GM08714 (cell line): Measurements from ENCODE around the gene CASP10.
"Not testable (repeated sequence)": the region's sequence is repeated elsewhere in the genome, so short reads cannot be mapped to it uniquely, and the experiment has no call there.

ENCODE experiments used
- H3K4me3 ChIP-seq: fragments of 200-500 bp; sonication (Bioruptor generic); 2 replicates; pipeline ENCODE4 v1.5.1; 2014; ENCODE audit warnings: mild to moderate bottlenecking, low read length, inconsistent platforms
- ZNF274 ChIP-seq: IDR thresholded peaks from 2 replicates; pipeline ENCODE4 v1.6.1; 2012; ENCODE audit warnings: mild to moderate bottlenecking, low read depth, low read length

CASP10 gene

DNA sequence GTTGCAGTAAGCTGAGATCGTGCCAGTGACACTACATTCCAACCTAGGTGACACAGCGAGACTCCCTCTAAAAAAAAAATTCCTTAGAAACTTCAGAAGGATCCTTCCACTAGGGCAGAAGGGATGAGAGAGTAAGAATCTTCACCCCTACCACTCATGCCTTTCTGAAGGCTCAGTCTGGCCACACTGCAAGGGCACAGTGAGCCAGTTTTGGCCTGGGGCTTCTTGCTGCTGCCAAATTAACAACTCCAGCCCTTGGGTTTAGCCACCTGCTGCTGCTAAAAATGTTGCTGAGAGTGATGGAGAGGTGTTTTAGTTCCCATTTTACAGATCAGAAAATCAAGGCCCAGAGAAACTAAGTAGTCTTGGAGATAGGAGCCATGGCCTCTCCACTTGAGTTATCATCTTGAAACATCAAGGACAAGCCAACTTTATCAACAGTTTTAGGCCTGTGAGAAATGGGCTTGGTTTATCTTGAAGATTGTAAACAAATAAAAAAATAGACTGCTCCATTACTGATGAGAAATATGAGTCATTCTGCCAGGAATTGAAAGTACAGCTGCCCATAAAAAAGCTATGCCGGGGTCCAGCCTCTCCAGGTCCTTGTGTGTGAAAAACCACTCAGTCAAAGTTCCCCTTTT, 45.5 kb downstream of the CASP10 start:
- no peak overlapping the region for H3K4me3 ChIP-seq
- no peak for TF ChIP-seq ZNF274

DNA sequence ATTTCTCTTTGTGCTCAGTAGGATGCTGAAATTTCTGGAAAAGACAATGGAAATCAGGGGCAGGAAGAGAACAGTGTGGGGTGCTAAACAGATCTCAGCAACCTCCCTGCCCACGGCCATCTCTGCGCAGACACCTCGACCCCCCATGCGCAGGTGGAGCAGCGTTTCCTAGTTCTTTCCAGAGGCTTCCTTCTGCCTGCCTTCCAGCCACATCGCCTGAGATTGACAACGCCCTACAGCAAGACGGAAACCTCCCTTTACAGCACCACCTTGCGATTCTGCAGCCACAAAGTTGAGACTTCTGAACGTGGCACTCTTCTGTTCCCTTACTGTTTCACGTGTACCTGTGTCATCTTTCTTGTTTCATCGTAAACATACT, 46.0 kb downstream of the CASP10 start:
- TF ChIP-seq ZNF274: no peak

DNA sequence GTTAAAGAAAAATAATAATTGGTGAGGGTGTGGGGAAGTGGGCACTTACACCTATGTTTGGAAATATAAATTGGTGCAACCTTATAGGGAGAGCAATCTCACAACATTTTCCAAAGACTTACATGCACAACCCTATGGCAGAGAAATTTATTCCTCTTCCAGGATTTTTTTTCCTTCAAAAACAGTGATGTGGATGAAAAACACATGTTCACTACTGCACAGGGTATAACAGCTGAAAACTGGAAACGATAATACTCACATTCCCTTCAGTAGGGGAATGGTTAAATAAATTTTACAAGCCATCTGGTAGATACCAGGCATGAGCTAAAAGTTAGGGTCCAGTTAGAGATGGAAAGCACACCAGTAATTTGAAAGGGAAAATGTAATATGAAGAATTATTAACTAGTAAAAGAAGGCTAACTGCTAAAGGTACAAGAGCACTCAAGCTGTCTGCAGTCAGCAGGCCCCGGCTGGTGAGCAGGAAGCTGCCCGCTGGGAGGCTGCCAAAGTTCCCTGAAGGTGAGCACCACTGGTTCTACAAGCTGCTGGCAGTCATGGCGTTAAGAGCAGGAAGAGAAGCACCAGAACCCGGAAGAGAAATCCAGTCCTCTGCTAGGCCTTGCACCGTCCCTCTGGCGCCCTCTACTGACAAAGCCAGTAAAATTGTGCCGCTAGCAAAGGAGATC, 49.0 kb downstream of the CASP10 start:
- no peak for TF ChIP-seq ZNF274
- peak overlapping the region; percentile 12; the same call in 1 of the 2 replicates for H3K4me3 ChIP-seq

More for the DNA sequence above, 46.0 kb downstream of the CASP10 start:
- no peak overlapping the region for H3K4me3 ChIP-seq

DNA sequence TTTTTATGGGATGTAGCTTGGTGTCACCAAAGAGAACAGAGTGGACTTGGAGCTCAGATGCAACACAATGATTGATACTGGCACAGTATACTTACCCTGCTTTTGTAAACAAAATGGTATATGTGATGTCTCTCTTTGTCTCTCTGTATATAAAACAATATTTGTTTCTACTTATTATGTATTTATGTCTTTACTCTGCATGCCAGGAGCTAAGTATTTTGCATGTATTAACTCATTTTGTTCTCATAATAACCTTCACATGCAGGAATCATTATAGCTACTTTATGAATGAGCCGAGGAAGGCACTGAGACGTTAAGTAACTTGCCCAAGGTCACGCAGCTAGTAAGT, 49.5 kb downstream of the CASP10 start:
- H3K4me3 ChIP-seq: no peak overlapping the region
- no peak for TF ChIP-seq ZNF274

DNA sequence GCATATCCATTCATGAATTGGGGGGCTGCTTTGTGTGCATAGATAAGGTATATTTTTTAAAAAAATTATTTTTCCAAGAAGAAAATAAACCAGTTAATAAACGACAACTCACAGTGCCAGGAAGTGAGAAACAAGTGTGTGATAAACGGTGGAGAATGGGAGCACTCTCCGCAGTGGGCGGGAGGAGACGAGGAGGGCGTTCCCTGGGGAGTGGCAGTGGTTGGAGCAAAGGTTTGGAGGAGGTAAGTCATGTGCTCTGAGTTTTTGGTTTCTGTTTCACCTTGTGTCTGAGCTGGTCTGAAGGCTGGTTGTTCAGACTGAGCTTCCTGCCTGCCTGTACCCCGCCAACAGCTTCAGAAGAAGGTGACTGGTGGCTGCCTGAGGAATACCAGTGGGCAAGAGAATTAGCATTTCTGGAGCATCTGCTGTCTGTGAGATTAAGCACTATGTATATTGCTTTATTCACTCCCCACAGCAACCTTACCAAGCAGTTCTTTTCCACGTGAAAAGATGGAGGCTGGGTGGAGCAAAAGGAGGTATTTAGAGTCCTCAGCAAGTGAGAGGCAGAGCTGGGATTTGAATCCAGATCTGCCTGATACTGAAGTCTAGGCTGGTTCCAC, 50.4 kb downstream of the CASP10 start:
- TF ChIP-seq ZNF274: no peak
- H3K4me3 ChIP-seq: peak overlapping the region; percentile 66

DNA sequence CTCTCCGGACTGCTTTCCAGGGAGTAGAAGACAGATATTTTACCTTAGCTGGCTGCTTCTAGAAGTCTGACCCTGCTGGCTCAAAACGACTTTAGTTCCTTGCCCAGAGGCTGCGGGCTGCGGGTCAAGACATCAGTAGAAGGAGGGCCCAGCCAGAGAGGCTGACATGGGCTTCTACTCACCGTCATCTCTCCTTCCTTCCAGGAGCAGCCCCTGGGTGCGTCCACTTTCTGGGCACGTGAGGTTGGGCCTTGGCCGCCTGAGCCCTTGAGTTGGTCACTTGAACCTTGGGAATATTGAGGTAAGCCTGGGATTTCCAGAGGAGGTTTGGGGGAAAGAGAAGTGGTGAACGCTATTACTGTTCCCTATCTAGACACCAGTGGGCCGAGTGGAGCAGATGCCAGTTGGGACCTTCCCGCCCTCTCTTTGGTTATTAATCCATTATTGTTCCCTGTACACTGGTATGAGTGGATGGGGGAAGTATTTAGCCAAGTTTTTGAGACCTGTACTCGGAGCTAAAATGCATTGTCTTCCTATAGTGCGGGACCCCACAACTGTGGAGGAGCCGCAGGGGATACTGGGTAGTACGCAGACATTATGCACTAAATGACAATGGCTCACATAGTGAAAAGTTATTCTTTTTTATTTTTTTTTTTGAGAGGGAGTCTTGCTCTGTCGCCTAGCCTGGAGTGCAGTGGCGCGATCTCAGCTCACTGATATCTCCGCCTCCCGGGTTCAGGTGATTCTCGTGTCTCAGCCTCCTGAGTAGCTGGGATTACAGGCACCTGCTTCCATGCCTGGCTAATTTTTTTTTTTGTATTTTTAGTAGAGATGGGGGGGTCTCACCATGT, 51.1 kb downstream of the CASP10 start:
- peak overlapping the region; percentile 66 for H3K4me3 ChIP-seq
- no peak for TF ChIP-seq ZNF274

DNA sequence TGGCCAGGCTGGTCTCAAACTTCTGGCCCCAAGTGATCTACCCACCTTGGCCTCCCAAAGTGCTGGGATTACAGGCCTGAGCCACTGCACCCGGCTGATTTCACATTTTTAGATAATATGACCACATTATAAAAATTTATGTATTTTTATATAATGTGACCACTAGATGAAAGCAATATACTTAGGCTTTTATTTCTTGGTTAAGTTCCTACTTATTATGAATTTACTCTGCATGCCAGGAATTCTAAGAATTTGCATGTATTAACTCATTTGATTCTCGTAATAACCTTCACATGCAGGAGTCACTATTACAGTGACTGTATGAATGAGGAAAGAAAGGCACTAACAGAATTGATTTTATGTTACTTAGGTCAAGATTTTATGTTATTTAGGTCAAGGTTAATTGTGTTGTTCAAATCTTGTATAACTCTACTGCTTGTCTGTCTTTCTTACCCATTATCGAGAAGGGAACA, 51.8 kb downstream of the CASP10 start:
- TF ChIP-seq ZNF274: no peak
- H3K4me3 ChIP-seq: peak overlapping the region; percentile 66

DNA sequence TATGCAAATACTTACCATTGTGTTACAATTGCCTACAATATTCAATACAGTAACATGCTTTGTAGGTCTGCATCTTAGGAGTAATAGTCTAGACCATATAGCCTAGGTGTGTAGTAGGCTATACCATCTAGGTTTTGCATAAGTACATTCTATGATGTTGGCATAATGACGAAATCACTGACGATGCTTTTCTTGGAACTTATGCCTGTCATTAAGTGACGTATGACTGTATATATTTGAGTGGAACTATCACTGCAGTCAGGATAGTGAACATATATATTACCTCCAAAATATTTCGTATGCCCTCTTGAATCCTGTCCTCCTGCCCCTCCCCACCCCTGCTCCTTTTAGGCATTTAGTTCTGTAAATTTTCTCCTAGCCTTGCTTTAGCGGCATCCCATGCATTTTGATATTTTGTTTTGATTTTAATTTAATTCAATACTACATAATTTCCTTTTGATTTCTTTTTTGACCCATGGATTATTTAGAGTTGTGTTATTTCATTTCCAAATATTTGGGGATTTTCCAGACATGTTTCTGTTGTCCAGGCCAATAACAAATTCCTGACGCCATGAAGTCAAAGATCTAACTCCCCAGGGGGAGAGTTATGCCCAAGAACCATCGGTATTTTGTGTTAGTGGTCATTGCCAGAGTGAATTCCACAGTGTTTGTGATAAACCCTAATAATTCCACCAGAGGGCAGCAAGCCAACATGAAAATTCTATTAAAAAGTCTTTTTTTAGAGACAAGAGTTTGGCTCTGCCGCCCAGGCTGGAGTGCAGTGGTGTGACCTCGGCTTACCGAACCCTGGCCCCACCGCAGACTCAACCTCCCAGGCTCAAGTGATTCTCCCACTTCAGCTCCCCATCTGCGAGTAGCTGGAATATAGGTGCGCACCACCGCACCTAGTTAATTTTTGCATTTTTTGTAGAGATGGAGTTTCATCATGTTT, 53.2 kb downstream of the CASP10 start:
- no peak overlapping the region; the same call in 1 of the 2 replicates for H3K4me3 ChIP-seq
- TF ChIP-seq ZNF274: no peak

DNA sequence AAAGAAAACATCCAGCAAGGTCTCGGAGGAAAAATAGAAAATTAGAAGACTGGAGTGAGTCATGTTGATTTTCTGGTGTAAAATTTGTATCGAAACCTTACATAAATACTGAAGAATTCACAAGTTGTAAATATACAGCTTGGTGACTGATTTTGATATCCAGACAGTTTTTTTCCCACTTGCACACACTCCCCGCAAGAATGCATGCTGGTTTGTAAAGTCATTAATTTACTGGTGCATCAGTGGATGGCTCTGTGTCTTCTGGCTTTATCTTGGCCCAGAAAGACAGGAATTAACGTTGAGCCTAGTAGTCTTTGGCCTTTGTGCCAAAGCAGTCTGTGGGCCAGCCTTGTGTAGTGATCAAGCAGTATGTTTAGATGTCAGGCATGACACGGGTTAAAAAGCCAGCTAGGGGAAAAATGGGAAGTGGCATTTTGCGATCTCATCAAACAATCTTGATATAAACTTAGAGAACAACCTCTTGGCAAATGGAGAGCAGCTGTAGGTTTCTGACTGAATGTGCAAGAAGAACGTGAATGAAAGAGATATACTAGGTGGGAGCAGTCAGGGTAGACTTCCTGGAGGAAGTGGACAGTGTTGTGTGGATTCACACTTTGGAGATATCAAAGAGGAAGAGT, 54.7 kb downstream of the CASP10 start:
- H3K4me3 ChIP-seq: no peak overlapping the region
- TF ChIP-seq ZNF274: no peak

DNA sequence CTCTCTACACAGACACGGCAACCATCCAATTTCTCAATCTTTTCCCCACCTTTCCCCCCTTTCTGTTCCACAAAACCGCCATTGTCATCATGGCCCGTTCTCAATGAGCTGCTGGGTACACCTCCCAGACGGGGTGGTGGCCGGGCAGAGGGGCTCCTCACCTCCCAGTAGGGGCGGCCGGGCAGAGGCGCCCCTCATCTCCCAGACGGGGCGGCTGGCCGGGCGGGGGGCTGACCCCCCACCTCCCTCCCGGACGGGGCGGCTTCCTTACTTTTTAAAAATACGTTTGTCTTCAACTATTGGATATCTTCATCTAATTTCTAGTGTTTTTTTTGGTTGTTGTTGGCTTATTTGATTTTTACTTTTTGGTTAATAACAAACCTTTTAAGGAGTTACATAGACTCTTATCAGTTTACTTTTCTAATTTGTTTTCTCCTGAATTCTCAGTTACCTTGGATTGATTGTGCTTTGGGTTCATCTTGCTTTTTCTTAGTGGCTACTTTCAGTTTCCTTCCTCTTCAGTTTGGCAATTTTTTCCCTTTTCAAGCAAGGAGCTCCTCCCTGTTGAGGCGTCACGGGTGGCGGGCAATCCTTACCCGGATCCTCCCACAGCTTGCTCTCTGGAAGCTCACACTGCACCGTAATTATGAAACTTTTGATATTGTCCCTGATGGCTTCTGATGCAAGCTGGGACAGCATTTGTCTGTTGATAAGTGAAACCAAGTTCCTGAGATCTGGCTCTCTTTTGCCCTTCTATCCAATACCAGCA, 56.4 kb downstream of the CASP10 start:
- H3K4me3 ChIP-seq: not testable (repeated sequence)

DNA sequence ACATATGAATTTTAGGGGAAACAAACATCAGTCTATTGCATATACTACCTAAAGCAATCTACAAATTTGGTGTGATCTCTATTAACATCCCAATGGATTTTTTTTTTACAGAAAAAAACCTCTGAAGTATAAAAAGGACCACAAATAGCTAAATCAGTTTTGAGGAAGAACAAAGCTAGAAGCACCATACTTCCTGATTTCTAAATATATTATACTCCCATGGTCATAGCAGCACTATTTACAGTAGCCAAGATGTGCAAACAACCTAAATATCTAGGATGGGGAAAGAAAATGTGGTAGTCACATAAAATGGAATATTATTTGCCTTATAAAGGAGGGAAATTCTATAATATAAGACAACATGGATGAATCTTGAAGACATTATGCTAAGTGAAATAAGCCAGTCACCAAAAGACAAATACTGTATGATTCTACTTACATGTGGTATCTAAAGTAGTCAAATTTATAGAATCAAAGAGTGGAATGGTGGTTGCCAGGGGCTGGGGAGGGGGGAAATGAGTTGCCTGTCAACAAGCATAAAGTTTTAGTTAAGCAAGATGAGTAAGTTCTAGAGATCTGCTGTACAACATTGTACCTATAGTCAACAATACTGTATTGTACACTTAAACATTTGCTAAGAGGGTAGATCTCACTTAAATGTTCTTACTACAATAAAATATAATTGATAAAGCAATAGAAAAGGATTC, 59.8 kb downstream of the CASP10 start:
- no peak for TF ChIP-seq ZNF274

DNA sequence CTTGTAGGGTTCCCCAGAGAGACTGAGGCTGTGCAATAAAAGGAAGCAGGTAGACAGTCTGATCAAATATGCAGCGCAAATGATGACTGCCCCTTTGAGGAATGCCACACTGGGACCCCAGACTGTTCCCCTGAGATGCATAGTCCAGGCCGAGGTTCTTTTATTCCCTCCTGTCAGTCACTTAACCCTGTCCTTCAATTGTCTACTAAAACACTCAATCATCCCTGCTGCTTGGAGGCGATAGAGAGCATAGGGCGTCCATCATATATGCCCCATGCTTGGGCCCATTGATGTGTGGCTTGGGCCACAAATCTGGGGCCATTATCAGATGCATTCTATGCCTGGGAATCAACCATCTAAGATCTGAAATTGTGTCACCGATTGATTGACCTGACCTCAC, 61.9 kb downstream of the CASP10 start:
- no peak for TF ChIP-seq ZNF274
- H3K4me3 ChIP-seq: no peak overlapping the region

More for the DNA sequence above, 59.8 kb downstream of the CASP10 start:
- no peak overlapping the region for H3K4me3 ChIP-seq
